Osteoblast (primary cell): ENCODE measurements around the gene TBC1D32. TPM values are rescaled to one million over a fixed set of nuclear protein-coding genes. Genes with fewer than 3 reads are reported as not detected.

Source experiments
- DNase-seq: peaks from one replicate; pipeline ENCODE4 v3.0.0; 2011; ENCODE audit warnings: low spot score, mixed read lengths; ENCODE audit not compliant: insufficient read length; ENCODE audit errors: missing footprints
- H2AFZ ChIP-seq: 2 replicates; pipeline ENCODE4 v1.6.0; 2011; ENCODE audit warnings: mild to moderate bottlenecking, low read length
- H3K27ac ChIP-seq: 2 replicates; pipeline ENCODE4 v1.5.1; 2011; ENCODE audit warnings: mild to moderate bottlenecking, low read depth, low read length, moderate library complexity
- H3K27me3 ChIP-seq: 2 replicates; pipeline ENCODE4 v1.6.0; 2012; ENCODE audit warnings: mild to moderate bottlenecking, control low read depth, inconsistent platforms, low read length, moderate library complexity; ENCODE audit not compliant: insufficient read depth
- H3K36me3 ChIP-seq: 2 replicates; pipeline ENCODE4 v1.5.1; 2011; ENCODE audit warnings: mild to moderate bottlenecking, low read length, control low read depth, moderate library complexity; ENCODE audit not compliant: insufficient read depth
- H3K4me1 ChIP-seq: 2 replicates; pipeline ENCODE4 v1.5.1; 2011; ENCODE audit warnings: mild to moderate bottlenecking, low read length, control low read depth, moderate library complexity; ENCODE audit not compliant: insufficient read depth
- H3K4me2 ChIP-seq: 2 replicates; pipeline ENCODE4 v1.6.0; 2011; ENCODE audit warnings: mild to moderate bottlenecking, low read length; ENCODE audit not compliant: insufficient read depth
- H3K4me3 ChIP-seq: fragments of 200-600 bp; sonication (generic); 3 replicates; pipeline ENCODE4 v1.5.1; 2012; ENCODE audit warnings: mild to moderate bottlenecking, low read length, inconsistent platforms; ENCODE audit not compliant: insufficient read depth
- H3K79me2 ChIP-seq: 2 replicates; pipeline ENCODE4 v1.6.0; 2012; ENCODE audit warnings: mild to moderate bottlenecking, low read length, control low read depth, inconsistent platforms; ENCODE audit not compliant: insufficient read depth
- H3K9me3 ChIP-seq: 2 replicates; pipeline ENCODE4 v1.5.1; 2011; ENCODE audit warnings: low read depth, low read length, control low read depth
- H4K20me1 ChIP-seq: 2 replicates; pipeline ENCODE4 v1.6.0; 2012; ENCODE audit warnings: mild to moderate bottlenecking, low read length, control low read depth; ENCODE audit not compliant: insufficient read depth
- total RNA-seq: library from RNA; depleted of rRNA; stranded (reverse); fragments of >200 nt; gene quantifications from 2 replicates; pipeline ENCODE4 v1.2.3, GENCODE V29; 2012
- TF ChIP-seq, protein P1 (sequence below): IDR thresholded peaks from 2 replicates; pipeline ENCODE4 v1.5.1; 2011; ENCODE audit warnings: mild to moderate bottlenecking, low read depth, low read length, moderate library complexity; ENCODE audit errors: extremely low read depth

Gene TBC1D32
- total RNA-seq, 1 donor = 17.4 TPM

- TF ChIP-seq, protein P1, sequence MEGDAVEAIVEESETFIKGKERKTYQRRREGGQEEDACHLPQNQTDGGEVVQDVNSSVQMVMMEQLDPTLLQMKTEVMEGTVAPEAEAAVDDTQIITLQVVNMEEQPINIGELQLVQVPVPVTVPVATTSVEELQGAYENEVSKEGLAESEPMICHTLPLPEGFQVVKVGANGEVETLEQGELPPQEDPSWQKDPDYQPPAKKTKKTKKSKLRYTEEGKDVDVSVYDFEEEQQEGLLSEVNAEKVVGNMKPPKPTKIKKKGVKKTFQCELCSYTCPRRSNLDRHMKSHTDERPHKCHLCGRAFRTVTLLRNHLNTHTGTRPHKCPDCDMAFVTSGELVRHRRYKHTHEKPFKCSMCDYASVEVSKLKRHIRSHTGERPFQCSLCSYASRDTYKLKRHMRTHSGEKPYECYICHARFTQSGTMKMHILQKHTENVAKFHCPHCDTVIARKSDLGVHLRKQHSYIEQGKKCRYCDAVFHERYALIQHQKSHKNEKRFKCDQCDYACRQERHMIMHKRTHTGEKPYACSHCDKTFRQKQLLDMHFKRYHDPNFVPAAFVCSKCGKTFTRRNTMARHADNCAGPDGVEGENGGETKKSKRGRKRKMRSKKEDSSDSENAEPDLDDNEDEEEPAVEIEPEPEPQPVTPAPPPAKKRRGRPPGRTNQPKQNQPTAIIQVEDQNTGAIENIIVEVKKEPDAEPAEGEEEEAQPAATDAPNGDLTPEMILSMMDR = no peak
- DNase-seq = no peak
- H3K27ac ChIP-seq = no peak overlapping the region
- H3K4me1 ChIP-seq = no peaks in the 10 kb centered on the region
- H3K4me2 ChIP-seq = no peak overlapping the region
- no peaks in the 10 kb centered on the region for H3K79me2 ChIP-seq
- H4K20me1 ChIP-seq = no peaks in the 10 kb centered on the region
- no peaks in the 10 kb centered on the region for H3K36me3 ChIP-seq
- H3K9me3 ChIP-seq = no peaks in the 10 kb centered on the region
- H3K4me3 ChIP-seq = no peak overlapping the region
- H3K27me3 ChIP-seq = no peaks in the 10 kb centered on the region
- H2AFZ ChIP-seq = no peak overlapping the region
Observed at GRCh38 chr6:121365536-121366521, 31.5 kb upstream of the TBC1D32 start.

DNA sequence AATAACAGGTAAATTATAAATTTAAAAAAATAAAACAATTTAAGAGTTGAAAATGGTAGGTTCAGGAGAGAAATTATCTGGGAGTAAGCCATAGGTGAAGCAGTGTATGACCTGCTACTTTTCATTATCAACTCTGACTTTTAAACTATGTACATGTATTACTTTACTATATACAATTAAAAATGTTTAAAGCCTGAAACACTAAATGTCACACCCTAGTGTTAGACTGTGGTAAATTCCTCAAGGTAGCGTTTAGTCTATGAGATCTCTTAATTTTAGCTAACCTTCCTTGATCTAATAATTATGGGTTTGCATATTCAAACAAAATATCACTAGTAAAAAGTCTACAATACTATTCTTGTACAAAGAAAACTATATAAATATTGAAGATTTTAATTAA lies 22.3 kb upstream of the TBC1D32 start:
- no peaks in the 10 kb centered on the region for H3K36me3 ChIP-seq

DNA sequence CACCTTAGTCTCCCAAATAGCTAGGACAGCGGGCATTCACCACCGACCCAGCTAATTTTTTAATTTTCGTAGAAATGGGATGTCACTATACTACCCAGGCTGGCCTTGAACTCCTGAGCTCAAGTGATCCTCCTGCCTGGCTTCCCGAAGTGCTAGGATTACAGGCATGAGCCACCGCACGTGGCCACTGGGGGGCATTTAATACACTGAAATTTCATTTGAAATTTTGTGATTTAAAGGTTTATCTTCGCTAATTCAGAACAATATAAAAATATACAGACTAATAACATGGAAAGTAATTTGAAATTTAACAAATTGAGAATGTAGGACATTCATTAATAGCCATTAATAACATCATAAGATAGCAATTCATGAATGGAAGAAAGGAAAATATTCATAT lies 20.5 kb upstream of the TBC1D32 start:
- no peak overlapping the region for H2AFZ ChIP-seq
- no peaks in the 10 kb centered on the region for H4K20me1 ChIP-seq
- TF ChIP-seq, protein P1 = peak; percentile 49
- no peak for DNase-seq
- H3K9me3 ChIP-seq = no peaks in the 10 kb centered on the region
- H3K4me3 ChIP-seq = no peak overlapping the region
- H3K79me2 ChIP-seq = no peaks in the 10 kb centered on the region
- no peak overlapping the region for H3K27ac ChIP-seq
- H3K27me3 ChIP-seq = no peaks in the 10 kb centered on the region
- no peak overlapping the region for H3K4me2 ChIP-seq
- no peaks in the 10 kb centered on the region for H3K4me1 ChIP-seq
- H3K36me3 ChIP-seq = no peaks in the 10 kb centered on the region

More for the DNA sequence above, 22.3 kb upstream of the TBC1D32 start:
- DNase-seq = no peak
- no peak overlapping the region for H3K4me2 ChIP-seq
- no peaks in the 10 kb centered on the region for H3K27me3 ChIP-seq
- H3K27ac ChIP-seq = no peak overlapping the region
- H4K20me1 ChIP-seq = no peaks in the 10 kb centered on the region
- no peaks in the 10 kb centered on the region for H3K4me1 ChIP-seq
- TF ChIP-seq, protein P1 = peak; percentile 41
- H2AFZ ChIP-seq = no peak overlapping the region
- no peaks in the 10 kb centered on the region for H3K79me2 ChIP-seq
- no peaks in the 10 kb centered on the region for H3K9me3 ChIP-seq
- H3K4me3 ChIP-seq = no peak overlapping the region

GRCh38 chr6:121352941-121353340 lies 18.7 kb upstream of the TBC1D32 start:
- Histone ChIP-seq H3K36me3 (no peaks in the 10 kb centered on the region), H3K4me2 (no peak overlapping the region), H3K9me3 (no peaks in the 10 kb centered on the region), H3K27ac (no peak overlapping the region), H3K4me1 (no peaks in the 10 kb centered on the region), H2AFZ (no peak overlapping the region), H3K79me2 (no peaks in the 10 kb centered on the region), H3K27me3 (no peaks in the 10 kb centered on the region), H3K4me3 (no peak overlapping the region), H4K20me1 (no peaks in the 10 kb centered on the region)
- TF ChIP-seq, protein P1 = no peak
- no peak for DNase-seq
